IMR-90 (cell line): ENCODE data around the gene NHLRC2. TPM values are rescaled to one million over a fixed set of nuclear protein-coding genes. Genes with fewer than 3 reads are reported as not detected.

Source experiments
- ATAC-seq: fragments of 200-7000 bp; cut with Tn5 transposase; 2 replicates; pipeline ENCODE4 v1.9.1; 2020; ENCODE audit warnings: low read depth, mild to moderate bottlenecking, moderate library complexity
- BruUV-seq: library from RNA; stranded (reverse); fragments of 400-500 nt; replicated peaks from 2 replicates; lab custom pipeline; 2021; lab: Mats Ljungman, UMichigan
- CTCF ChIA-PET: fragments of 300-600 bp; formaldehyde crosslinking; extraction: SDS; loops from one replicate; lab custom pipeline; 2021; ENCODE audit warnings: antibody characterized with exemption; lab: Yijun Ruan, JAX
- POLR2A ChIA-PET: fragments of 300-600 bp; sonication (Branson Sonifier 250); formaldehyde crosslinking; loops from one replicate; lab custom pipeline; 2022; ENCODE audit warnings: antibody characterized with exemption; ENCODE audit not compliant: unreplicated experiment; lab: Charles Lee
- DNase-seq: peaks from one replicate; pipeline ENCODE4 v3.0.0; 2013
- H2AFZ ChIP-seq: replicated peaks from 2 replicates; pipeline ENCODE3; 2013; ENCODE audit warnings: low read length, mild to moderate bottlenecking; ENCODE audit not compliant: poor library complexity
- H2AK5ac ChIP-seq: 2 replicates; pipeline ENCODE4 v1.6.1; 2013; ENCODE audit warnings: low read depth, low read length, inconsistent platforms
- H2AK9ac ChIP-seq: replicated peaks from 2 replicates; pipeline ENCODE3; 2013; ENCODE audit warnings: mild to moderate bottlenecking, low read depth, low read length, moderate library complexity; ENCODE audit not compliant: poor library complexity
- H2BK120ac ChIP-seq: 2 replicates; pipeline ENCODE4 v1.6.1; 2013; ENCODE audit warnings: low read depth, low read length, inconsistent platforms
- H2BK15ac ChIP-seq: 3 replicates; pipeline ENCODE4 v1.6.1; 2013; ENCODE audit warnings: low read depth, low read length, inconsistent platforms
- H2BK20ac ChIP-seq: 2 replicates; pipeline ENCODE4 v1.6.1; 2013; ENCODE audit warnings: low read depth, mild to moderate bottlenecking, inconsistent platforms, low read length, moderate library complexity
- H2BK5ac ChIP-seq: 2 replicates; pipeline ENCODE4 v1.6.1; 2013; ENCODE audit warnings: mild to moderate bottlenecking, low read depth, low read length, inconsistent platforms; ENCODE audit not compliant: poor library complexity, severe bottlenecking
- H3K14ac ChIP-seq: replicated peaks from 2 replicates; pipeline ENCODE4 v1.6.1; 2013; ENCODE audit warnings: low read depth, low read length, inconsistent platforms
- H3K18ac ChIP-seq: 2 replicates; pipeline ENCODE4 v1.6.1; 2013; ENCODE audit warnings: low read depth, low read length, control low read depth
- H3K23ac ChIP-seq: 2 replicates; pipeline ENCODE4 v1.6.1; 2013; ENCODE audit warnings: low read depth, low read length, inconsistent platforms
- H3K27ac ChIP-seq: 2 replicates; pipeline ENCODE4 v1.5.1; 2013; ENCODE audit warnings: mild to moderate bottlenecking, control low read depth, low read length; ENCODE audit not compliant: insufficient read depth
- H3K27me3 ChIP-seq: 2 replicates; pipeline ENCODE4 v1.6.1; 2013; ENCODE audit warnings: low read length; ENCODE audit not compliant: control insufficient read depth, insufficient read depth
- H3K36me3 ChIP-seq: 2 replicates; pipeline ENCODE4 v1.6.1; 2013; ENCODE audit warnings: low read length, mixed read lengths; ENCODE audit not compliant: control insufficient read depth, insufficient read depth
- H3K4ac ChIP-seq: 2 replicates; pipeline ENCODE4 v1.6.1; 2013; ENCODE audit warnings: low read depth, low read length, inconsistent platforms
- H3K4me1 ChIP-seq: 2 replicates; pipeline ENCODE4 v1.6.1; 2013; ENCODE audit warnings: low read length, mixed read lengths; ENCODE audit not compliant: control insufficient read depth, insufficient read depth
- H3K4me2 ChIP-seq: 2 replicates; pipeline ENCODE4 v1.6.1; 2013; ENCODE audit warnings: low read depth, mild to moderate bottlenecking, control low read depth, low read length, moderate library complexity
- H3K4me3 ChIP-seq: 2 replicates; pipeline ENCODE4 v1.5.1; 2013; ENCODE audit warnings: low read depth, mild to moderate bottlenecking, control low read depth, low read length, moderate library complexity; ENCODE audit not compliant: insufficient read depth
- H3K56ac ChIP-seq: 2 replicates; pipeline ENCODE4 v1.6.1; 2013; ENCODE audit warnings: low read length, inconsistent platforms; ENCODE audit not compliant: insufficient read depth; ENCODE audit errors: extremely low read depth
- H3K79me1 ChIP-seq, 2 experiments: 2 replicates each; pipeline ENCODE4 v1.6.1; 2013; ENCODE audit warnings: low read length in 2 of 2, inconsistent platforms in 1 of 2, low read depth in 1 of 2
- H3K9ac ChIP-seq: 2 replicates; pipeline ENCODE4 v1.6.1; 2013; ENCODE audit warnings: low read depth, low read length, control low read depth
- H3K9me1 ChIP-seq: 2 replicates; pipeline ENCODE4 v1.6.1; 2013; ENCODE audit warnings: low read length, inconsistent platforms; ENCODE audit not compliant: insufficient read depth
- H3K9me3 ChIP-seq: 2 replicates; pipeline ENCODE4 v1.6.1; 2013; ENCODE audit warnings: low read length; ENCODE audit not compliant: control insufficient read depth, insufficient read depth
- H4K20me1 ChIP-seq: 2 replicates; pipeline ENCODE4 v1.6.1; 2013; ENCODE audit warnings: low read length, inconsistent platforms; ENCODE audit not compliant: insufficient read depth
- H4K5ac ChIP-seq: 2 replicates; pipeline ENCODE4 v1.6.1; 2013; ENCODE audit warnings: mild to moderate bottlenecking, low read depth, low read length, control low read depth
- H4K8ac ChIP-seq, 2 experiments: 2 replicates each; pipeline ENCODE4 v1.6.1; 2013; ENCODE audit warnings: low read depth in 2 of 2, low read length in 2 of 2, control low read depth in 1 of 2, inconsistent platforms in 1 of 2
- H4K91ac ChIP-seq: 2 replicates; pipeline ENCODE4 v1.6.1; 2013; ENCODE audit warnings: low read depth, low read length, inconsistent platforms; ENCODE audit not compliant: insufficient read depth
- BHLHE40 ChIP-seq: fragments of 150-350 bp; IDR thresholded peaks from 2 replicates; pipeline ENCODE4 v1.6.1; 2016; ENCODE audit warnings: mild to moderate bottlenecking, low read depth, low read length
- CEBPB ChIP-seq: IDR thresholded peaks from 2 replicates; pipeline ENCODE4 v1.6.1; 2012; ENCODE audit warnings: low read depth, low read length, improper control_type of control experiment
- CHD1 ChIP-seq: IDR thresholded peaks from 2 replicates; pipeline ENCODE4 v1.6.1; 2012; ENCODE audit warnings: low read depth, low read length, improper control_type of control experiment
- CTCF ChIP-seq: conservative IDR thresholded peaks from 2 replicates; pipeline ENCODE4 v1.5.1; 2012; ENCODE audit warnings: mild to moderate bottlenecking, low read depth, low read length, improper control_type of control experiment
- ELK1 ChIP-seq: fragments of 150-350 bp; IDR thresholded peaks from 2 replicates; pipeline ENCODE4 v1.6.1; 2016; ENCODE audit warnings: low read depth, mild to moderate bottlenecking, low read length, moderate library complexity, borderline replicate concordance
- FOS ChIP-seq: fragments of 150-350 bp; IDR thresholded peaks from 2 replicates; pipeline ENCODE4 v1.6.1; 2016; ENCODE audit warnings: low read depth, low read length
- MAFK ChIP-seq: IDR thresholded peaks from 2 replicates; pipeline ENCODE4 v1.6.1; 2012; ENCODE audit warnings: low read depth, low read length, improper control_type of control experiment
- MAZ ChIP-seq: IDR thresholded peaks from 2 replicates; pipeline ENCODE4 v1.6.1; 2012; ENCODE audit warnings: low read depth, mild to moderate bottlenecking, low read length, improper control_type of control experiment, moderate library complexity, borderline replicate concordance
- MXI1 ChIP-seq: IDR thresholded peaks from 2 replicates; pipeline ENCODE4 v1.6.1; 2012; ENCODE audit warnings: low read depth, mild to moderate bottlenecking, low read length, moderate library complexity, borderline replicate concordance
- POLR2A ChIP-seq: IDR thresholded peaks from 2 replicates; pipeline ENCODE4 v1.6.1; 2012; ENCODE audit warnings: mild to moderate bottlenecking, low read depth, low read length
- RAD21 ChIP-seq: IDR thresholded peaks from 2 replicates; pipeline ENCODE4 v1.6.1; 2012; ENCODE audit warnings: low read length, improper control_type of control experiment
- RCOR1 ChIP-seq: IDR thresholded peaks from 2 replicates; pipeline ENCODE4 v1.6.1; 2012; ENCODE audit warnings: mild to moderate bottlenecking, low read length, improper control_type of control experiment; ENCODE audit not compliant: insufficient replicate concordance
- SMC3 ChIP-seq: fragments of 150-350 bp; IDR thresholded peaks from 2 replicates; pipeline ENCODE4 v1.6.1; 2016; ENCODE audit warnings: low read depth, mild to moderate bottlenecking, antibody characterized with exemption, low read length, moderate library complexity
- USF2 ChIP-seq: fragments of 150-350 bp; IDR thresholded peaks from 2 replicates; pipeline ENCODE4 v1.6.1; 2017; ENCODE audit warnings: mild to moderate bottlenecking, antibody characterized with exemption, low read length, low read depth
- WGBS, 2 experiments: methylation state at CpG; one replicate each; pipeline versions ENCODE4 v1.1.5 to v1.1.7; 2013; ENCODE audit warnings: missing lambda C conversion rate in 2 of 2; ENCODE audit not compliant: insufficient read length in 1 of 2; ENCODE audit errors: extremely low coverage in 2 of 2; 5-methylcytosine and 5-hydroxymethylcytosine counted together
- dilution Hi-C: fragments of 300-500 bp; cut with HindIII; formaldehyde crosslinking; loops from one replicate; pipeline ENCODE4 v1.14.3; 2018; ENCODE audit warnings: low sequenced_read_pairs; ENCODE audit not compliant: unreplicated experiment
- in situ Hi-C: fragments of 300-500 bp; cut with MboI; formaldehyde crosslinking; loops from 3 replicates; pipeline ENCODE4 v1.14.3; 2019; ENCODE audit warnings: low sequenced_read_pairs, inconsistent platforms, mixed read lengths
- intact Hi-C: fragments of 100-400 bp; cut with micrococcal nuclease; formaldehyde crosslinking; loops from 2 replicates; pipeline ENCODE4 v1.10.0; 2022
- polyA plus RNA-seq, 3 experiments: library from polyadenylated mRNA; depleted of rRNA; stranded (reverse); fragments of >200 nt; gene quantifications; 2 replicates each; pipeline ENCODE4 v1.2.3, GENCODE V29; 2012; ENCODE audit warnings: low replicate concordance in 1 of 3
- total RNA-seq: library from RNA; depleted of rRNA; stranded (reverse); fragments of >200 nt; gene quantifications from 2 replicates; pipeline ENCODE4 v1.2.3, GENCODE V29; 2012

NHLRC2 gene
- total and polyA plus RNA-seq, 2 of the 4 experiments (the other 2 are of a cell fraction) = 3.0 to 11.8 TPM

- BruUV-seq = no TSS peak
- ATAC-seq (no peak), DNase-seq (no peak)
- no peak overlapping the region for H3K4me2 ChIP-seq
- no peak overlapping the region for H2BK15ac ChIP-seq
- H3K4me1 ChIP-seq = no peaks in the 10 kb centered on the region
- CTCF ChIA-PET = no interaction called here
- peaks cover 15% of the 10 kb centered on the region; the same call in 1 of the 2 replicates for H3K27me3 ChIP-seq
- H2AK5ac ChIP-seq = no peak overlapping the region
- no peak overlapping the region for H3K4ac ChIP-seq
- no peaks in the 10 kb centered on the region for H3K79me1 ChIP-seq
- no peak overlapping the region for H3K27ac ChIP-seq
- intact Hi-C loops = no loop called here
- in situ Hi-C loops = no loop called here
- H4K20me1 ChIP-seq = no peaks in the 10 kb centered on the region
- H2BK120ac ChIP-seq = no peak overlapping the region
- no peak overlapping the region for H3K9ac ChIP-seq
- no peak overlapping the region for H2AFZ ChIP-seq
- no peak overlapping the region for H2AK9ac ChIP-seq
- POLR2A ChIA-PET = no interaction called here
- no peak overlapping the region for H4K8ac ChIP-seq
- H3K4me3 ChIP-seq = no peak overlapping the region
- no peak overlapping the region for H3K14ac ChIP-seq
- H3K9me1 ChIP-seq = no peaks in the 10 kb centered on the region
- no peak overlapping the region for H2BK20ac ChIP-seq
- no peak overlapping the region for H3K23ac ChIP-seq
- 87% methylated on average over 3 of the region's 7 CpGs; no CpG with 5 or more reads in 1 of the 2 experiments for WGBS, 2 experiments
- dilution Hi-C loops = no loop called here
- no peak for TF ChIP-seq CHD1
- TF ChIP-seq BHLHE40 = no peak
- no peak for TF ChIP-seq CTCF
- TF ChIP-seq RAD21 = no peak
- no peak for TF ChIP-seq CEBPB
- no peak for TF ChIP-seq MAZ
- TF ChIP-seq ELK1 = no peak
- TF ChIP-seq FOS = no peak
- TF ChIP-seq MXI1 = no peak
- no peak for TF ChIP-seq MAFK
- no peak for TF ChIP-seq USF2
- no peak for TF ChIP-seq POLR2A
- no peak for TF ChIP-seq SMC3
- TF ChIP-seq RCOR1 = no peak
- no peak overlapping the region for H3K56ac ChIP-seq
- H4K5ac ChIP-seq = no peak overlapping the region
- no peaks in the 10 kb centered on the region for H3K9me3 ChIP-seq
- no peaks in the 10 kb centered on the region for H3K36me3 ChIP-seq
- H4K91ac ChIP-seq = no peak overlapping the region
- no peak overlapping the region for H3K18ac ChIP-seq
- no peak overlapping the region for H2BK5ac ChIP-seq
Measured at GRCh38 chr10:113937756-113938155, 83.3 kb downstream of the NHLRC2 start.
